Transverse colon (tissue), 3 donors: ENCODE measurements around the gene VNN1.

Source experiments
- EP300 ChIP-seq: sonication (generic); formaldehyde crosslinking; IDR thresholded peaks from one replicate; pipeline ENCODE4 v1.6.1; 2017; ENCODE audit warnings: antibody characterized with exemption, low read depth
- TF ChIP-seq, protein P1 (sequence below), 5 experiments: fragments of 200-600 bp in 3 of 5; fragments of 450-650 bp in 2 of 5; sonication (generic) in 3 of 5; IDR thresholded peaks; 1 replicate in 2 of 5; 2 replicates in 3 of 5; pipeline ENCODE4 v1.5.1; 2016 to 2017; ENCODE audit warnings: antibody characterized with exemption in 5 of 5, inconsistent platforms in 3 of 5, mild to moderate bottlenecking in 2 of 5, moderate library complexity in 1 of 5

DNA sequence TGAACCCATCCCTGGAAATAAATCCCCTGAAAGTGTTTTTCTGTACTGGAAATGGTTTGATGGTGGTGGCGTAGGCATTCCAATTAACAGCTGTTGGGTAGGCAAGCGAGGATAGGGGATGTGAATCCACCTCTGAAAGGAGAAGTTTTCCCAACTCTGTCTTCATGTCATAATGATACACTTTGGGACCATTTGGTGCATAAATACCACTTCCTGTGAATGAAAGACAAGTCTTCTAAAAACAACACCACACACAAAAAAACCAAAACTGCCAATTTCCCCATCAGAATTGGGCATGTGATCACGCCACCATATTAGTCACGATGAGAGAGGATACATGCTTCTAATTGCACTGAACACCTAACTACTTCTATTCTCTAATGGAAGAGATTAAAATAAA is 37.5 kb upstream of the VNN1 start:
- TF ChIP-seq, protein P1, sequence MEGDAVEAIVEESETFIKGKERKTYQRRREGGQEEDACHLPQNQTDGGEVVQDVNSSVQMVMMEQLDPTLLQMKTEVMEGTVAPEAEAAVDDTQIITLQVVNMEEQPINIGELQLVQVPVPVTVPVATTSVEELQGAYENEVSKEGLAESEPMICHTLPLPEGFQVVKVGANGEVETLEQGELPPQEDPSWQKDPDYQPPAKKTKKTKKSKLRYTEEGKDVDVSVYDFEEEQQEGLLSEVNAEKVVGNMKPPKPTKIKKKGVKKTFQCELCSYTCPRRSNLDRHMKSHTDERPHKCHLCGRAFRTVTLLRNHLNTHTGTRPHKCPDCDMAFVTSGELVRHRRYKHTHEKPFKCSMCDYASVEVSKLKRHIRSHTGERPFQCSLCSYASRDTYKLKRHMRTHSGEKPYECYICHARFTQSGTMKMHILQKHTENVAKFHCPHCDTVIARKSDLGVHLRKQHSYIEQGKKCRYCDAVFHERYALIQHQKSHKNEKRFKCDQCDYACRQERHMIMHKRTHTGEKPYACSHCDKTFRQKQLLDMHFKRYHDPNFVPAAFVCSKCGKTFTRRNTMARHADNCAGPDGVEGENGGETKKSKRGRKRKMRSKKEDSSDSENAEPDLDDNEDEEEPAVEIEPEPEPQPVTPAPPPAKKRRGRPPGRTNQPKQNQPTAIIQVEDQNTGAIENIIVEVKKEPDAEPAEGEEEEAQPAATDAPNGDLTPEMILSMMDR (IDR thresholded peaks at IDR 0.05) = no peak
- TF ChIP-seq EP300 = no peak
